ENCODE results near the gene ABCC5. TPM values are rescaled to one million over a fixed set of nuclear protein-coding genes. Genes with fewer than 3 reads are reported as not detected.

ABCC5 gene
- total and polyA plus RNA-seq, 2 of the 8 experiments (the other 6 are each of a cell fraction or from before 2014, with no cell fraction given): 25.3 to 40.8 TPM

DNA sequence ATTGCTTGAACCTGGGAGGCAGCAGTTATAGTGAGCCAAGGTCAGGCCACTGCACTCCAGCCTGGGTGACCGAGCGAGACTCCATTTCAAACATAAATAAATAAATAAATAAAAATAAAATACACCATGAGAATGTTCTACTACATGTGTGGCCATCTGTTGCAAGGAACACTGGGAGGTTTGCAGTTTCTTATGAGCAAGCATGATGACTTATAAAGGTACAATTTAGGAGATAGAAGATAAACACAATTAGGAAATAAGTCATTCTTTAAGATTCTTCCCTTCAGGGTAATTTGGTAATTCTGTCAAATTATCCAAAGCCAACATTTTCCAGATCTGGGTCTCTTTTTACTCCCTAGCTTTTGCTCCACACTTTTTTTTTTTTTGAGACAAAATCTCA, 48.5 kb upstream of the ABCC5 start:
- no peak overlapping the region for H3K56ac ChIP-seq (replicated peaks; ENCODE audit: insufficient read length, low read depth, low read length)
- H4K91ac ChIP-seq (replicated peaks; ENCODE audit: insufficient read length, low read length): no peak overlapping the region
- H3K4ac ChIP-seq (replicated peaks; ENCODE audit: insufficient read length, low read depth, low read length): no peak overlapping the region
- no peaks in the 10 kb centered on the region for H3K79me1 ChIP-seq (ENCODE audit: low read depth, low read length)
- H2BK5ac ChIP-seq (ENCODE audit: low read depth, low read length): no peak overlapping the region
- no peak overlapping the region for H3K14ac ChIP-seq (ENCODE audit: insufficient read length)
- no peak overlapping the region for H2AK5ac ChIP-seq (ENCODE audit: low read depth, low read length)
- H3K79me2 ChIP-seq (ENCODE audit: control insufficient read depth in 1 of 2, insufficient read depth in 2 of 2, low read length in 2 of 2): no peaks in the 10 kb centered on the region
- FAIRE-seq (no peak), DNase-seq (ENCODE audit: low read depth in 1 of 2, low spot score in 2 of 2) (no peak)
- WGBS, 2 experiments (ENCODE audit: extremely low coverage in 1 of 2, insufficient coverage in 1 of 2, insufficient read length in 1 of 2, insufficient replicate concordance in 2 of 2, low coverage in 1 of 2, low lambda C conversion rate in 2 of 2, missing lambda C conversion rate in 1 of 2): 96% methylated on average over 2 of the region's 2 CpGs; no CpG with 5 or more reads in 1 of the 2 experiments
- H2BK20ac ChIP-seq (ENCODE audit: low read length): no peak overlapping the region
- H3K4me2 ChIP-seq (ENCODE audit: insufficient read depth in 1 of 2, low read depth in 2 of 2, low read length in 2 of 2): no peak overlapping the region
- no peaks in the 10 kb centered on the region for H3K4me1 ChIP-seq (replicated peaks in 1 of 4; ENCODE audit: control insufficient read depth in 3 of 4, insufficient read depth in 4 of 4, low read length in 3 of 4)
- H3K36me3 ChIP-seq (ENCODE audit: control insufficient read depth in 2 of 4, insufficient read depth in 4 of 4, low read length in 3 of 4): no peaks in the 10 kb centered on the region
- no peak overlapping the region for H2AFZ ChIP-seq (ENCODE audit: low read length)
- no peak overlapping the region for H2BK15ac ChIP-seq (ENCODE audit: low read length)
- H4K20me1 ChIP-seq (replicated peaks in 1 of 2; ENCODE audit: control insufficient read depth in 1 of 2, insufficient read depth in 2 of 2, low read length in 2 of 2): no peaks in the 10 kb centered on the region
- no peaks in the 10 kb centered on the region for H3K27me3 ChIP-seq (replicated peaks in 1 of 4; ENCODE audit: control insufficient read depth in 3 of 4, extremely low read depth in 1 of 4, insufficient read depth in 3 of 4, low read length in 3 of 4)
- POLR2A ChIA-PET (ENCODE audit: partially characterized antibody): no interaction called here
- no peak overlapping the region for H3K4me3 ChIP-seq (ENCODE audit: extremely low read depth in 1 of 4, insufficient read depth in 2 of 4, low read depth in 3 of 4, low read length in 4 of 4)
- no peak overlapping the region for H4K5ac ChIP-seq (ENCODE audit: insufficient read length, low read depth, low read length)
- H4K8ac ChIP-seq (ENCODE audit: extremely low read depth, insufficient read depth, low read length): no peak overlapping the region
- H3K9me3 ChIP-seq (ENCODE audit: insufficient read depth in 2 of 2, low read depth in 1 of 2, low read length in 1 of 2): peaks cover 5 to 6% of the 10 kb centered on the region in 2 experiments; a peak in 2 of 4 replicates
- no peak overlapping the region for H3K18ac ChIP-seq (ENCODE audit: extremely low read depth, low read length)
- H2BK120ac ChIP-seq (replicated peaks; ENCODE audit: low read depth, low read length): no peak overlapping the region
- H3K9ac ChIP-seq (replicated peaks in 1 of 4; ENCODE audit: extremely low read depth in 1 of 4, low read depth in 3 of 4, low read length in 3 of 4): no peak overlapping the region
- no peaks in the 10 kb centered on the region for H3K23me2 ChIP-seq (ENCODE audit: low read depth, low read length)
- CTCF ChIA-PET (ENCODE audit: partially characterized antibody): interaction anchor here (0.6 kb wide), 1 partner anchor 188 kb away, joined by 3 read pairs; no protein-coding TSS in a partner anchor
- H3K27ac ChIP-seq (ENCODE audit: low read depth, low read length): no peak overlapping the region
- no peak overlapping the region for H3K23ac ChIP-seq (ENCODE audit: insufficient read length)
- H2BK12ac ChIP-seq (ENCODE audit: low read depth, low read length): no peak overlapping the region
- TF ChIP-seq HDAC6 (IDR thresholded peaks at IDR 0.05; ENCODE audit: low read depth, low read length) (no peak), RXRA (IDR thresholded peaks at IDR 0.05; ENCODE audit: insufficient read depth, low read depth, low read length) (no peak), KDM5A (IDR thresholded peaks at IDR 0.05; ENCODE audit: low read length) (no peak), EZH2 (IDR thresholded peaks at IDR 0.05; ENCODE audit: low read depth, low read length, severe bottlenecking) (no peak), SP4 (IDR thresholded peaks at IDR 0.05; ENCODE audit: low read length) (no peak), NRF1 (IDR thresholded peaks at IDR 0.05; ENCODE audit: low read depth, low read length) (no peak), YY1 (IDR thresholded peaks at IDR 0.05; ENCODE audit: low read depth, low read length) (no peak), POLR2AphosphoS5 (IDR thresholded peaks at IDR 0.05; ENCODE audit: low read depth, low read length) (no peak), EP300 (IDR thresholded peaks at IDR 0.05; ENCODE audit: borderline replicate concordance in 1 of 2, low read depth in 2 of 2, low read length in 2 of 2) (no peak), TEAD4 (IDR thresholded peaks at IDR 0.05; ENCODE audit: low read depth, low read length) (no peak), SP2 (IDR thresholded peaks at IDR 0.05; ENCODE audit: low read length) (no peak), TAF1 (IDR thresholded peaks at IDR 0.05; ENCODE audit: low read depth, low read length) (no peak), RNF2 (IDR thresholded peaks at IDR 0.05; ENCODE audit: borderline replicate concordance, low read depth, low read length, missing control alignments, poor library complexity, severe bottlenecking) (no peak)
- TF ChIP-seq, protein P1, sequence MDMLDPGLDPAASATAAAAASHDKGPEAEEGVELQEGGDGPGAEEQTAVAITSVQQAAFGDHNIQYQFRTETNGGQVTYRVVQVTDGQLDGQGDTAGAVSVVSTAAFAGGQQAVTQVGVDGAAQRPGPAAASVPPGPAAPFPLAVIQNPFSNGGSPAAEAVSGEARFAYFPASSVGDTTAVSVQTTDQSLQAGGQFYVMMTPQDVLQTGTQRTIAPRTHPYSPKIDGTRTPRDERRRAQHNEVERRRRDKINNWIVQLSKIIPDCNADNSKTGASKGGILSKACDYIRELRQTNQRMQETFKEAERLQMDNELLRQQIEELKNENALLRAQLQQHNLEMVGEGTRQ (IDR thresholded peaks at IDR 0.05; ENCODE audit: low read length): no peak

All from H1 (cell line).